GM23248 (cell line): ENCODE measurements around the gene THUMPD3.

ENCODE experiments used
- EZH2 ChIP-seq: fragments of 200-600 bp; sonication (generic); IDR thresholded peaks from 2 replicates; pipeline ENCODE4 v1.6.1; 2018; ENCODE audit warnings: antibody characterized with exemption, mild to moderate bottlenecking; ENCODE audit not compliant: insufficient read depth, poor library complexity, severe bottlenecking
- EZH2phosphoT487 ChIP-seq: fragments of 200-600 bp; sonication (generic); IDR thresholded peaks from 2 replicates; pipeline ENCODE4 v1.6.1; 2018; ENCODE audit warnings: antibody characterized with exemption, moderate library complexity, mild to moderate bottlenecking, low read depth; ENCODE audit not compliant: insufficient read depth

DNA sequence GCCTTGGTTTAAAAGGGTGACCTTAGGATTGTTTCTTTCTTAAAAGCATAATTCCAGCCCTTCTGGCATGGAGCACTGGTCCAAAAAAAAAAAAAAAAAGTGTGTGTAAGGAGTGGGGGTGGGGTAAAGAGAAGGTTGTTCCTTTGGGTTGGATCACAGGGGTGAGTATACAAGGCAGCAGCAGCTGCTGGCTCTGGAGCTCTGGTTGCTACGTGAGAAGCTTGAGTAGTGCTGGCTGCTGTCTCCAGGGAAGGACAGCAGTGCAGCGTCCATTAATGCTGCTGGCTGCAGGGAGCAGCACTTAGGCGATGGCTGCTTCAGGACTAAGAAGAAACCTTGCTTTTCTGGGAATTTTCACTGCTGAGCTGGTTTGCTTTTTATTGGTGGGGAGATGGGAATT lies 36.9 kb downstream of the THUMPD3 start:
- no peak for TF ChIP-seq EZH2
- no peak for TF ChIP-seq EZH2phosphoT487
